H1 (cell line): ENCODE measurements around the gene MLPH. TPM values are rescaled to one million over a fixed set of nuclear protein-coding genes. Genes with fewer than 3 reads are reported as not detected.

Source experiments
- RAD21 ChIP-seq, 2 experiments: IDR thresholded peaks in 1 of 2; conservative IDR thresholded peaks in 1 of 2; 2 replicates each; pipeline ENCODE4 v1.6.1; 2011; ENCODE audit warnings: low read depth in 2 of 2, low read length in 2 of 2, improper control_type of control experiment in 1 of 2, inconsistent platforms in 1 of 2, mild to moderate bottlenecking in 1 of 2, moderate library complexity in 1 of 2
- RNF2 ChIP-seq: fragments of 200-900, 300-1000 bp; sonication (generic); IDR thresholded peaks from 2 replicates; pipeline ENCODE4 v1.7.1; 2016; ENCODE audit warnings: borderline replicate concordance, low read depth, mild to moderate bottlenecking, antibody characterized with exemption, low read length; ENCODE audit not compliant: poor library complexity, severe bottlenecking; ENCODE audit errors: missing control alignments
- RXRA ChIP-seq: IDR thresholded peaks from 2 replicates; pipeline ENCODE4 v1.6.1; 2011; ENCODE audit warnings: low read depth, mild to moderate bottlenecking, low read length, moderate library complexity; ENCODE audit not compliant: insufficient read depth
- SUZ12 ChIP-seq: fragments of 200-600 bp; sonication (generic); IDR thresholded peaks from 2 replicates; pipeline ENCODE4 v1.6.1; 2012; ENCODE audit warnings: mild to moderate bottlenecking, inconsistent platforms, low read length, moderate library complexity, mixed read lengths
- polyA plus RNA-seq, 7 experiments: library from polyadenylated mRNA; depleted of rRNA in 3 of 7; stranded (reverse) in 5 of 7; unstranded in 2 of 7; fragments of >200 nt in 5 of 7; fragments of 200-250 nt in 2 of 7; gene quantifications; 1 replicate in 5 of 7; 2 replicates in 1 of 7; 4 replicates in 1 of 7; pipeline versions ENCODE4 v1.2.1 to v1.2.3, GENCODE V29; 2011 to 2013; ENCODE audit warnings: missing spikeins in 2 of 7, mixed read lengths in 2 of 7
- total RNA-seq: library from RNA; stranded (reverse); fragmentation: NEBNext Ultra II Directional; extraction: Animal tissue kit (Norgen Biotek cat#: 25700); gene quantifications from 2 replicates; pipeline ENCODE4 v1.2.1, GENCODE V29; 2021

MLPH gene
- total and polyA plus RNA-seq, 2 of the 8 experiments (the other 6 are each of a cell fraction or from before 2014, with no cell fraction given), result 12.7 to 17.0 TPM

- peak; percentile 54 to 69 for TF ChIP-seq RAD21 (IDR thresholded peaks at IDR 0.05 in 1 of 2, conservative IDR thresholded peaks at IDR 0.05 in 1 of 2; ENCODE audit: low read depth in 2 of 2, low read length in 2 of 2)
- TF ChIP-seq RXRA, result no peak
- TF ChIP-seq RNF2, result no peak
- no peak for TF ChIP-seq SUZ12
These were observed 95.0 kb downstream of the MLPH start (continued) for GRCh38 chr2:237581751-237582746.
